Measurements from ENCODE around the gene WDR19.

Gene WDR19

GRCh38 chr4:39303871-39304270 lies 121.5 kb downstream of the WDR19 start:
- no peak for DNase-seq (ENCODE audit: low read depth)

GRCh38 chr4:39304651-39305050 lies 122.3 kb downstream of the WDR19 start:
- no peak for DNase-seq (ENCODE audit: low read depth)

GRCh38 chr4:39305912-39306677 lies 123.8 kb downstream of the WDR19 start:
- DNase-seq (ENCODE audit: low read depth), result no peak

- DNase-seq (ENCODE audit: low read depth), result no peak
Observed at GRCh38 chr4:39308611-39309010, 126.3 kb downstream of the WDR19 start.

- no peak for DNase-seq (ENCODE audit: low read depth)
Observed at GRCh38 chr4:39312816-39313215, 130.5 kb downstream of the WDR19 start.

GRCh38 chr4:39319676-39320075 lies 137.3 kb downstream of the WDR19 start:
- no peak for DNase-seq (ENCODE audit: low read depth)

GRCh38 chr4:39320381-39321115 lies 138.2 kb downstream of the WDR19 start:
- DNase-seq (ENCODE audit: low read depth), result no peak

- DNase-seq (ENCODE audit: low read depth), result no peak
Observed at GRCh38 chr4:39323821-39324220, 141.5 kb downstream of the WDR19 start.

GRCh38 chr4:39324446-39324845 lies 142.1 kb downstream of the WDR19 start:
- no peak for DNase-seq (ENCODE audit: low read depth)

GRCh38 chr4:39324897-39325613 lies 142.7 kb downstream of the WDR19 start:
- DNase-seq (ENCODE audit: low read depth), result no peak

- no peak for DNase-seq (ENCODE audit: low read depth)
Observed at GRCh38 chr4:39326468-39326977, 144.2 kb downstream of the WDR19 start.

GRCh38 chr4:39330353-39330752 lies 148.0 kb downstream of the WDR19 start:
- DNase-seq (ENCODE audit: low read depth), result no peak

GRCh38 chr4:39331191-39331590 lies 148.9 kb downstream of the WDR19 start:
- no peak for DNase-seq (ENCODE audit: low read depth)

Measured in activated T-cell treated with anti-CD3 and anti-CD28 coated beads for 48 hours (primary cell).